ENCODE results near the gene CELF6.

CELF6 gene

DNA sequence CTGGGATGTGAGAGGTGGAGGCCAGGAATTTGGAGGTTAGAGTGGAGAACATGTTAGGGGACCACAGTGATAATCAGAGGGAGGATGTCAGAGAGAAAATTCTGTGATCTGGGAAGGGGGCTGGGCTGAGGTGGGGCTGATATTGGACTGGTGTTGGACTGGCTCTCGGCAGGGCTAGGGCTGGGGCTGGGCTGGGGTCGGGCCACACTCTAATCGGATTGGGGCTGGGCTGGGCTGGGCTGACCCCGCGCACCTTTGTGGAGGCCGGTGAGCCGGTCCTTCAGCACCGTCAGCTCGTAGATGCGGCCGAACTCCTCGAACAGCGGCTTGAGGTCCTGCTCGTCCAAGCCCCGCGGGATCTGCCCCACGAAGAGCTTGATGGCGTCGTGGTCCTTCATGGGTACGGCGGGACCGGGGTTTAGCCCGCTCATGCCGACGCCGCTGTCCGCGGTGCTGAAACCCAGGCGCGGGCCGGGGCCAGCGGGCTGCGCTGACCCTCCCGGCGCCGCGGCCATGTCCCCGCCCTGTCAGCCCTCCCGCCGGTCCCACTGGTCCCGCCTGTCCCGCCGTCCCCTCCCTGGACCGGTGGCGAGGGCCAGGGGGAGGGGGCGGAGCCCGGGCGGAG lies 485 bp downstream of the CELF6 start:
- DNase-seq (ENCODE audit: extremely low spot score, insufficient read length, low read depth) = peak; percentile 23
- FAIRE-seq = no peak

DNA sequence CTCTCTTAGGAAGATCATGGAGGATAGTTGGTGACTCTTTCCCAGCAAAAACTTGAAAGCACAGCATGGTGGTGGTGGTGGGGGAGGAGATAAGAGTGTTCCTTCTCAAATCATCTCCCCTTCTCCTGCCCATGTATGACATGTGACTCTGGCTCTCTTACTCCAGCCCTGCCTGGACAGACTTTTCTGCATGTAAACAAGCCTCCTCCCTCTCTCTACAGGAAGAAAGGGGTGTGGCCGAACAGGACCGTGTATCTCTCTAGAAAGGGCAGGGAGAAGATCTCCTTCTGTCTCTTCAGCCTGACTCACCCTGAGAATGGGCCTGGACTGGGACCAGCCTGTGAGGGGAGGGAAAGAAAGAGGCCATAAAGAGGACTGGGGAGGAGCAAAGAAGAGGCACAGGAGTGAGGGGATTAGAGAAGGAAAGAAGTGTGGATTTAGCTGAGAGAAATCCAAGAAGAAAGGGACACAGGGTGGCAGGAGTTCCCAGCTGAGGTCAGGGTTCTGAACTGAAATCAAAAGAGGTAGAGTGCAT lies 1.5 kb downstream of the CELF6 start:
- no peak for DNase-seq (ENCODE audit: extremely low spot score, insufficient read length, low read depth)
- FAIRE-seq = no peak

- FAIRE-seq = no peak
Measured at GRCh38 chr15:72315706-72316370, 4.1 kb downstream of the CELF6 start.

GRCh38 chr15:72313881-72314280 lies 6.1 kb downstream of the CELF6 start:
- no peak for FAIRE-seq

More at GRCh38 chr15:72315706-72316370, 4.1 kb downstream of the CELF6 start:
- DNase-seq (ENCODE audit: extremely low spot score, insufficient read length, low read depth) = no peak

GRCh38 chr15:72313448-72313840 lies 6.5 kb downstream of the CELF6 start:
- DNase-seq (ENCODE audit: extremely low spot score, insufficient read length, low read depth) (no peak), FAIRE-seq (no peak)

More at GRCh38 chr15:72313881-72314280, 6.1 kb downstream of the CELF6 start:
- DNase-seq (ENCODE audit: extremely low spot score, insufficient read length, low read depth) = no peak

DNA sequence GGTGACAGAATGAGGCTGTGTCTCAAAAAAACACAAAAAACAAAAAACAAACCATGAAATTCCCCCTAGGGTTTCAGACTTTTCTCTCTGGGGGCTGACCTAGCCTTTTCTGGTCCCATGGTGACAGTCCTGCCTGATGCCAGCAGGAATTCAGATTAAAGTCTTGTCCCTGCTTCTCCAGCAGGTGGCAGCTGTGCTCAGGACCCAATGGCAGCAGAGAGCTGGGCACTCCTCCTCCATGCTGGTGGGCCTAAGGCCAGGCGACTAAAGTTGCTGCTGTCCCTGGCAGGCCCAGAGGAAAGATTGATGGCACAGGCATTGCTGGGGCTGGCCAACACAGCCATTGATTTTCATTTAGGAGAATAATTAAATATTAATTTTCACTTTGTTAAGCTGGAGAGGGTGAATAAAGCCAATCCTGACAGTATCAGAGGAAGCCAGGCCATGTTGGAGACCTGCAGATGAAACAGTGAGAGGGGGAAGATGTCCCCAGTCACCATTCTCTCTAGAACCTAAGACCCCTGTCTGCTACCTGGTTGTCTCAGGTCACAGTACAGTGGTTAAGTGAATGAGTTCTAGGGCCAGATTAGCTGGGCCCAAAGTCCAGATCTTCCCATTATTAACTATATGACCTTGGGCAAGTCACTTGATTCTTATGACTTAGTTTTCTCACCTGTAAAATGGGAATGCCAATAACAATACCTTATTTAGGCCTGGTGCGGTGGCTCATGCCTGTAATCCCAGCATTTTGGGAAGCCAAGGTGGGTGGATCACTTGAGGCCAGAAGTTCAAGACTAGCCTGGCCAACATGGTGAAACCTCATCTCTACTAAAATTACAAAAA lies 7.1 kb downstream of the CELF6 start:
- FAIRE-seq (peak; percentile 86), DNase-seq (ENCODE audit: extremely low spot score, insufficient read length, low read depth) (peak; percentile 64)

DNA sequence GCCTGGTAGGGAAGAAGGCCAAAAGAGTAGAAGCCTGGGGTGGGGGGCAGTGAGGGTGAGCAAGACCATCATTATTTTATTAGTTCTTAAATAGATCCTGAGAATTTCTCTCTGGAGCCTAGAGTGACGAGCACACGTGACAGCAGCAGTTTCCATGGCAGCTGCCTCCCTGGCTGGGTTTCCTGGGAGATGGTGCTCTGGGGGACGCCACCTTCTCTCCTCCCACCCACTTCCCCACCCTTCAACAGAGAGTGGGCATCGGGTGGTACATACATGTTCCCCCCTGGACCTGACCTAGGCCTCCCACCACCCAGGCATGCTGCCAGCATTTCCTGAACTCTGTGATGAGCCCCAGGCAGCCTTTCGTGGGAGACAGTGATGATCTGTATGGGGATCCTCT lies 12.9 kb downstream of the CELF6 start:
- no peak for FAIRE-seq

GRCh38 chr15:72306211-72306785 lies 13.7 kb downstream of the CELF6 start:
- FAIRE-seq (no peak), DNase-seq (ENCODE audit: extremely low spot score, insufficient read length, low read depth) (no peak)

More for the DNA sequence above, 12.9 kb downstream of the CELF6 start:
- DNase-seq (ENCODE audit: extremely low spot score, insufficient read length, low read depth) = no peak

GRCh38 chr15:72304596-72304995 lies 15.4 kb downstream of the CELF6 start:
- no peak for DNase-seq (ENCODE audit: extremely low spot score, insufficient read length, low read depth)
- no peak for FAIRE-seq

- no peak for DNase-seq (ENCODE audit: extremely low spot score, insufficient read length, low read depth)
- no peak for FAIRE-seq
Measured at GRCh38 chr15:72302955-72303354, 17.0 kb downstream of the CELF6 start.

GRCh38 chr15:72289597-72290325 lies 30.2 kb downstream of the CELF6 start:
- DNase-seq (ENCODE audit: extremely low spot score, insufficient read length, low read depth) = no peak

GRCh38 chr15:72288796-72289596 lies 31.0 kb downstream of the CELF6 start:
- no peak for DNase-seq (ENCODE audit: extremely low spot score, insufficient read length, low read depth)
- FAIRE-seq = no peak

More at GRCh38 chr15:72289597-72290325, 30.2 kb downstream of the CELF6 start:
- no peak for FAIRE-seq

GRCh38 chr15:72285927-72286516 lies 33.9 kb downstream of the CELF6 start:
- no peak for FAIRE-seq
- peak; percentile 18 for DNase-seq (ENCODE audit: extremely low spot score, insufficient read length, low read depth)

DNA sequence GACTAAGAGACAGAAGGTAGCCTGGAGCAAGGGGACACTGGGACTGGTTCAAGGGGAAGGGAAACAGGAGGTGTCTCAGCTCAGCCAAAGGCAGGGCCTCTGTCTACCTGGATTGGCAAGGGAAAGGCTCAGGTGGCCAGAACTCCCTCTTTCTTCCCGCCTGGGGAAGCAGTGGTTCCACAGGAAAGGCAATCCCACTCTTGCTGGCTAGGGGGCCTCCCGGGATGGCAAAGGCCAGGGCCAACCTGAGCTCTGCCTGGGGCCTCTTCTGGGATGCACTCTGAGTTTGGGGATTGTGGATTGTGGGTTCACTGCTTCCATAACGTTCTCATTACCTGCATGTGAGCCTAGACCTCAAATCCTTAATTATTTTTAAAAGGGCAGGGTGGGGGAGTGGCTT lies 34.6 kb downstream of the CELF6 start:
- FAIRE-seq (no peak), DNase-seq (ENCODE audit: extremely low spot score, insufficient read length, low read depth) (no peak)

DNA sequence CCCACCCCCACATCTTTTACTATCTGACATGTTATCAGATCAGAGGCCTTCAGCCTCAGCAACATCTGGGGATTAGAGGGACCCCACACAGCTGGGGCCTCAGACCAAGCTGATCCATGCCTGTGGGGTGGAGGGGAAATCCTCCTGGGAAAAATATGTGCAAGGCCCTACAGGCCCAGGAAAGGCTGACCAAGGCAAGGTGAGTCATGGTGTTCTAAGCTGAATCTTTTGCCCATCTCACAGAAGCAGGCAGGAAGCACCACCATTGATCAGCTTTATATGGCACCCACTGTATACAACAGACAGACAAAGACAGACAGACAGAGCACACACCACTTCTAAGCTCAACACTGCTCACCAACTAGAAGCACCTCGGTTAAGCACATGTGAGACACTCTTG lies 35.2 kb downstream of the CELF6 start:
- FAIRE-seq = no peak
- DNase-seq (ENCODE audit: extremely low spot score, insufficient read length, low read depth) = no peak

GRCh38 chr15:72281713-72282112 lies 38.2 kb downstream of the CELF6 start:
- FAIRE-seq = no peak
- DNase-seq (ENCODE audit: extremely low spot score, insufficient read length, low read depth) = peak; percentile 17

DNA sequence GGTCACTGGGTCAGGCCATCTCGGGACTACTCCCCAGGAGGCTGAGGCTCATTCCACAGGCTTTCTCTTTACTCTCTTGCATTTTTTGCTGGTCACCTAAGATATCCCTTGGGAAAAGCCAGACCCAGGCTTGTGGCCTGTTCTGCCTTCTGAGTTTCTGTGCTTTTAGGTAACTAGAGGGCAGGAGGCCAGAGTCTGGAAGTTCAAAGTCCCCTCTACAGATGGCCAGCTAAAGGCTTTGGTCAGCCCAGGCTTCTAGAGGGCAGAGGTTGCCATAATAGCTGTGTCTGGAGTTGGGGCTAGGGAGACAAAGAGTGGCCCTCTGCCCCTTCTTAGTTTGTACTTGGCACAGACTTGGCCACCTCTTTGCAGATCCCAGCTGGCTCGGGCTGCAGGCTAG lies 39.2 kb downstream of the CELF6 start:
- FAIRE-seq = no peak
- no peak for DNase-seq (ENCODE audit: extremely low spot score, insufficient read length, low read depth)

DNA sequence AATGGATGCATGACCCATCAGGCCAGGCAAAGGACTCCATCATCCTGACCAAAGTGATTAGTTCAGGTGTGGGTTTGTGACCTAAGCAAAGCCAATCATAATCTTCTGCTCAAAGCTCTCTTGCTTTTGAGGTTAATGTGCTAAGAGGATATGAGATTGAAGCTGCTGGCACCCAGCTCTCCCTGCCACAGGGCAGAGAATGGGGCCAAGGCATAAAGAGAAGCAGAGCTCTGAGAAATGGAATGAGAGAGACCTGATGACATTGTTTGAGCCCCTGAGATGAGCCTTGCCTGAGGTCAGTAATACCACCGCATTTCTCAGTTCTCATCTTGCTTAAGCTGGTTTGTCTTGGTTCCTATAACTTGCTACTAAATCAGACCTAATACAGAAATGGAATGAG lies 41.2 kb downstream of the CELF6 start:
- DNase-seq (ENCODE audit: extremely low spot score, insufficient read length, low read depth) (no peak), FAIRE-seq (no peak)

- FAIRE-seq = no peak
Measured at GRCh38 chr15:72276326-72276700, 43.6 kb downstream of the CELF6 start.

More at GRCh38 chr15:72276326-72276700, 43.6 kb downstream of the CELF6 start:
- DNase-seq (ENCODE audit: extremely low spot score, insufficient read length, low read depth) = no peak

Measured in GM18507 (cell line).